Fibroblast of villous mesenchyme (primary cell): ENCODE results near the gene TCF12. TPM values are rescaled to one million over a fixed set of nuclear protein-coding genes. Genes with fewer than 3 reads are reported as not detected.

Experiments used
- DNase-seq: peaks from one replicate; pipeline ENCODE4 v3.0.0-alpha.2; 2010; ENCODE audit warnings: low read depth
- H3K4me3 ChIP-seq: 2 replicates; pipeline ENCODE4 v1.5.1; 2011; ENCODE audit warnings: low read depth, mild to moderate bottlenecking, low read length
- total RNA-seq: library from RNA; depleted of rRNA; stranded (reverse); fragments of >200 nt; gene quantifications from 2 replicates; pipeline ENCODE4 v1.2.3, GENCODE V29; 2012
- TF ChIP-seq, protein P1 (sequence below): IDR thresholded peaks from 2 replicates; pipeline ENCODE4 v1.5.1; 2012; ENCODE audit warnings: low read depth, mild to moderate bottlenecking, low read length; ENCODE audit not compliant: insufficient read depth

Gene TCF12
- total RNA-seq, 1 donor, result 110 TPM

DNA sequence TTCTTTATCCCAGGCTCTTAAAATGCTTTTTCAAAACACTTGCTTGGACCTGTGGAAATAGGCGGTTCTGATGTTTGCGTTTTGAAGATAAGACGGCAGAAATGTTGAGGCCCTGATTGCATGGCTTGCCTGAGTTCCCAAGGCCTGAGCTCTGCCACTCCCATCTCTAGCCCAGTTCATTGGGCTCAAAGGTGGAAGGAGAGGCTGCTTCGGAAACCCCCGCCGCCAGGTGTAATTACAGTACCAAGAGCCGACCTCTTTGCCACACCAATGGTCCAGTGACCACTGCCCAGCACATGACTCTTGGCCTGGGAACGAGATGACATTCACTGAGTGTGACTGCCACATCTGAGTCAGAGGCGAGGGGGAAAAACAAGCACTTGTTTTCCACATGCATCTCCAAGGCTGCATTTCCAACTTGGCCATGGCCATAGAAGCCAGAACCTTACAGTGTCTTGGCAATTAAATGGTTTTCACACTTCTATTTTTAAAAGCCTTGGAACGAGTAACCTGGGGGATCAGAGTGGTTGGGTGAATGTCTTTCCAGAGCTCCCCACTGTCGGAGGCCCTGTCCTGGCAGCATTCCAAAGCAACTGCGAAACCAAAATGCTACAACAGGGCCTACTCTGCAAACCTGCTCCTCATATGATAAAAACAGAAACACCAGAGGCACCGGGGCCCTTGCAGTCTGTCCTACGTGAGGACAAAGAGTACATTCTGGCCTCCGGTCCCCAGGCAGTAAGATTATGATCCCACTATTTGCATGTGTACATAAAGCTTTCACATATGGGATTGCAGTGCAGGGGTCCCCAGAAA, 394.1 kb downstream of the TCF12 start:
- TF ChIP-seq, protein P1, sequence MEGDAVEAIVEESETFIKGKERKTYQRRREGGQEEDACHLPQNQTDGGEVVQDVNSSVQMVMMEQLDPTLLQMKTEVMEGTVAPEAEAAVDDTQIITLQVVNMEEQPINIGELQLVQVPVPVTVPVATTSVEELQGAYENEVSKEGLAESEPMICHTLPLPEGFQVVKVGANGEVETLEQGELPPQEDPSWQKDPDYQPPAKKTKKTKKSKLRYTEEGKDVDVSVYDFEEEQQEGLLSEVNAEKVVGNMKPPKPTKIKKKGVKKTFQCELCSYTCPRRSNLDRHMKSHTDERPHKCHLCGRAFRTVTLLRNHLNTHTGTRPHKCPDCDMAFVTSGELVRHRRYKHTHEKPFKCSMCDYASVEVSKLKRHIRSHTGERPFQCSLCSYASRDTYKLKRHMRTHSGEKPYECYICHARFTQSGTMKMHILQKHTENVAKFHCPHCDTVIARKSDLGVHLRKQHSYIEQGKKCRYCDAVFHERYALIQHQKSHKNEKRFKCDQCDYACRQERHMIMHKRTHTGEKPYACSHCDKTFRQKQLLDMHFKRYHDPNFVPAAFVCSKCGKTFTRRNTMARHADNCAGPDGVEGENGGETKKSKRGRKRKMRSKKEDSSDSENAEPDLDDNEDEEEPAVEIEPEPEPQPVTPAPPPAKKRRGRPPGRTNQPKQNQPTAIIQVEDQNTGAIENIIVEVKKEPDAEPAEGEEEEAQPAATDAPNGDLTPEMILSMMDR, result no peak
- peak; percentile 33 for DNase-seq
- H3K4me3 ChIP-seq, result no peak overlapping the region

DNA sequence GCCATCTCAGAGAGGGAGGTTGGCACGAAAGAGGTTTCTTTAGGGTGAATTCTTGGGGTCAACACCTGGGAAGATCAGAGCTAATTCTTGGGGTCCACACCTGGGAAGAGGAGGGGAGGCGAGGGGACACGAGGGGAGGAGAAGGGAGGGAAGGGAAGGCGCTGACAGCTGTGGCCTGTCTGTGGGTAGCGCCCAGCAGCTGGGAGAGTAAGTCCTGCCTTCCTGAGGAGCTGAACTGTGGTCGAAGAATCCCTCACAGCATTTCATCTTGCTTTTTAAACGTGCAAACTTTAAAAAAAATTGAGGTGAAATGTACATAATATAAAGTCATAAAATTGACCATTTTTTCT, 394.7 kb downstream of the TCF12 start:
- TF ChIP-seq, protein P1, result no peak
- H3K4me3 ChIP-seq, result no peak overlapping the region
- no peak for DNase-seq

DNA sequence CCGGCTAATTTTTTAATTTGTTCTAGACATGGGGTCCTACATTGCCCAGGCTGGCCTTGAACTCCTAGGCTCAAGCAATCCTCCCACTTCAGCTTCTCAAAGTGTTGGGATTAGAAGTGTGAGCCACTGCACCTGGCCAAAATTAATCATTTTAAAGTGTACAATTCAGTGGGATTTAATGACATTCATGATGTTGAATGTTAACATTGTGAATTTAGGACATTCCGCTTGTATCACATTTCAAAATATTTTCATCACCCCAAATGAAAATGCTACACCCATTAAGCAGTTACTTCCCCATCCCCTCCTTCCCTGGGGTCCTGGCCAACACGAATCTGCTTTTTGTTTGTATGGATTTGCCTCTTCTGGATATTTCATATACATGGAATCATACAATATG, 395.8 kb downstream of the TCF12 start:
- no peak overlapping the region for H3K4me3 ChIP-seq
- no peak for DNase-seq

DNA sequence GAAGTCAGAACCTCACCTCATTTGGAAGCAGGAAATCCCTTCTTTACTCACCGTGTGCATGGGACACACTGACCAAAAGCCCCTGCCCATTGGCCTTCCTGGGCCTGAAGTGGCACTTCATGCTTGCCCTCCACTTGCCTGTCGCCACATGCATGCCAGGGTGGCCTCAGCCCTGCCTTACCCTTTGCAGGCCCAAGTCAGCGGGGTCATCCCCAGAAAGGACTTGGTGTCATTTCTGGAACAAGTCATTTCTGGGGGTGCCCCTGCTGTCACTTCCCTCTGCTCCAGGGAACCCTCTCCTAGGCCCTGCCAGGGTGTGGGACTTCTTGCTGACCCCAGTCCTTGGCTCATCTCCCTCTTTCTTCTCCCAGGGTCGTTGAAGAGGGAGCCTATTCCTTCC, 398.0 kb downstream of the TCF12 start:
- TF ChIP-seq, protein P1, result no peak
- no peak overlapping the region for H3K4me3 ChIP-seq
- DNase-seq, result no peak

More for the DNA sequence above, 395.8 kb downstream of the TCF12 start:
- TF ChIP-seq, protein P1, result no peak

DNA sequence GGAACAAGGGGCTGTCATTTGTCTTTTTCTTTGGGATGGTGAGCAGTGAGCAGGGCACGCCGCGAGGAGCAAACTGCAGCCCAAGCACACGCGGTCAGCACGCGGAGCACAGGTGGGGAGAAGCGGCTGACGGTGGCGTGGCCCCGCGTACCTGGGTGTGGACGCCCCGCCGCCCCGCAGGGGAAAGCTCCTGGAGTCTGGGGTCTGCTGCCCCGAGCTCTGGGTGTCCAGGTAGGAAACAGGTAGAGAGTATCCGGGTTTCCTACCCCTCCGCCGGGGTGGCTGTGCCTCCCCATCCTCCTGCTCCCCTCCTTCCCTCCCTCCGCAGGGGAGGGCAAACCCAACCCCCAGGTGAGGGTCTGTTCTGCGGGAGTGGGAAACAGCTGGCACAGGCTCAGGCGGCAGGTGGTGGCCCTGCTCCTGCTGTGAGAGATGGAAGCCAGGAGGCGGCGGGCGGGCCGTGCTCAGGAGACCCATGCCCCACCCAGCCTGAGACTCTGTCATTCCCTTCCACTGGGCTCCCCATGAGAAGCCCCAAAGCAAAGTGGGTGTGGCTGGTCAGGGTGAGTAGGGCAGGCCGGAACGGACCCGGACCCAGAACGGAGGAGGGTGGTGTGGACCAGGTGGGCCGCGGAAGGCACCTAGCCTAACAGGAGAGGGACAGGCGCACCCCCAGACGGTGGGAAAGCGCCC, 400.9 kb downstream of the TCF12 start:
- DNase-seq, result no peak
- TF ChIP-seq, protein P1, result no peak
- no peak overlapping the region for H3K4me3 ChIP-seq

DNA sequence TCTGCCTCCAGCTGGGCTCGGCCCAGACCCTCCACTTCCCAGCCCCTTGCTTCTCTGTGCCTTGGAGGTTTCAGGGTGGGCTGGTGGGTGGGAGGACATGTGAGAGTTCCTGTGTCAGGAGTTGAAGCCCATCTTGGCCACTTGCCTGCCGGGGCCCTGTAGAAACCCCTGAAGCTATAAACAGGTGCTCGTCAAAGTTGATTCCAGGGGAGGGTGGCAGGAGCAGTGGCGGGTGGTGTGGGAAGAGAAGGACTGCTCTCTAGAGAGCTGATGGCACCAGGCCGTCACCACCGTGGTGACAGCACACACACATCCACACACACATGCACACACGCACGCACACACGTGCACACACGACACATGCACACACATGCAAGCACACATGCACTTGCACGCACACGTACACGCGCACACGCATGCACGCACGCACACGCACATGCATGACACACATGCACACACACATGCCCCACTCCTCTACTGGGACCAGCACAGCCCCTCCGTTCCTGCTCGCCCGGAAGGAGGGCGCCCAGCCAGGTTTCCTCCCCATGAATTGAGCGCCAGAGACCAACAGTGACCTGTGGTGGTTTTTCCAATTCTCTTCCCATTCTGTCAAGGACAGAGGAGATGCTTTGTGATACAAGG, 401.6 kb downstream of the TCF12 start:
- TF ChIP-seq, protein P1, result no peak
- no peak overlapping the region for H3K4me3 ChIP-seq
- no peak for DNase-seq
